ENCODE measurements around the gene TMEM86B. TPM values are rescaled to one million over a fixed set of nuclear protein-coding genes. Genes with fewer than 3 reads are reported as not detected.

The TMEM86B gene
- total and polyA plus RNA-seq, 2 donors (not counting 1 experiment from before 2014, with no cell fraction given) = 0.34 to 1.3 TPM

DNA sequence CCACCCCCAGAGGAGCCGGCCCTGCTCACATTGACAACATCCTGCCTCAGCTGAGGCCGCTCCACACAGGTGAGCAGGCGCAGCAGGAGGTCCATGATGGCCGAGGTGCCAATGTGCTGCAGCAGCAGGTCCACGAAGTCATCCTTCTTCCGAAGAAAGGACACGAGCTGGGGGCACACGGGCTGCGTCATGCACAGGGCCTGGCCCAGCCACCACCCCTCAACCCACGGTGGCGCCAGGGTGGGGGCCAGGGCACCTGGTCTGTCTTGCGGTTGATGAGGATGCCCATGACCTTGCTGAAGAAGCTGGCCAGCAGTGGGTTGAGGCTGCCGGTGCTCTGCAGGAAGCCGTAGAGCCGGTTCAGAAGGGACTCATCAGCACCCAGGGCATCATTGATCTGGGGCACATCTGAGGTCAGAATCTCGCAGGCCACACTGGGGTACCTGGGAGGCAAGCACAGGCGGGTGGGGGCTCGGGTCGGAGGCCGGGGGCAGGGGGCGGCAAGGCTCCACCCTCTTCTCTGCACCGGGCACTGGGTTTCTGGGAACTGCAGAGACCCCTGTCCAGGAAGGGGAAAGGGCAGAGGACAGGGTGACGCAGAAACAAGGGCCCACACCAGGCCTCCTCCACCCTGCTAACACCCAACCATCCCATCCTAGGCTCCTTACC is 16.8 kb upstream of the TMEM86B start:
- no peak for TF ChIP-seq CTCF (conservative IDR thresholded peaks at IDR 0.05 in 1 of 2, IDR thresholded peaks at IDR 0.05 in 1 of 2; ENCODE audit: low read depth in 1 of 2, low read length in 2 of 2)
- TF ChIP-seq EZH2 (IDR thresholded peaks at IDR 0.05; ENCODE audit: low read length, missing control alignments) = no peak
- H3K9me3 ChIP-seq (ENCODE audit: control insufficient read depth, insufficient read depth, low read depth, low read length) = no peaks in the 10 kb centered on the region
- H2AFZ ChIP-seq (ENCODE audit: low read length) = no peak overlapping the region
- peaks cover 36% of the 10 kb centered on the region for H3K79me2 ChIP-seq (ENCODE audit: control insufficient read depth, insufficient read depth, low read length)
- no peak overlapping the region for H3K4me3 ChIP-seq (replicated peaks in 1 of 4; ENCODE audit: control extremely low read depth in 1 of 4, insufficient read depth in 1 of 4, low read depth in 3 of 4, low read length in 4 of 4)
- H3K27me3 ChIP-seq (ENCODE audit: control insufficient read depth, insufficient read depth, low read length) = no peaks in the 10 kb centered on the region
- DNase-seq (ENCODE audit: low read depth in 2 of 2) = no peak
- no peak overlapping the region for H3K4me2 ChIP-seq (ENCODE audit: extremely low read depth, insufficient read depth, low read length)
- H3K9ac ChIP-seq (ENCODE audit: insufficient read depth, low read length) = no peak overlapping the region
- peaks cover 3% of the 10 kb centered on the region for H4K20me1 ChIP-seq (ENCODE audit: control insufficient read depth, extremely low read depth, insufficient read depth, low read length)
- no peak overlapping the region for H3K27ac ChIP-seq (ENCODE audit: insufficient read depth, low read length)
- H3K4me1 ChIP-seq (ENCODE audit: control insufficient read depth, extremely low read depth, insufficient read depth, low read length) = no peaks in the 10 kb centered on the region
- H3K36me3 ChIP-seq (ENCODE audit: control insufficient read depth, insufficient read depth, low read length) = peaks cover 22% of the 10 kb centered on the region

GRCh38 chr19:55244004-55244680 is 15.6 kb upstream of the TMEM86B start:
- TF ChIP-seq EZH2 (IDR thresholded peaks at IDR 0.05; ENCODE audit: low read length, missing control alignments) (no peak), CTCF (conservative IDR thresholded peaks at IDR 0.05 in 1 of 2, IDR thresholded peaks at IDR 0.05 in 1 of 2; ENCODE audit: low read depth in 1 of 2, low read length in 2 of 2) (no peak)
- DNase-seq (ENCODE audit: low read depth in 2 of 2) = no peak
- no peak overlapping the region for H2AFZ ChIP-seq (ENCODE audit: low read length)
- H3K4me2 ChIP-seq (ENCODE audit: extremely low read depth, insufficient read depth, low read length) = no peak overlapping the region
- no peak overlapping the region for H3K4me3 ChIP-seq (replicated peaks in 1 of 4; ENCODE audit: control extremely low read depth in 1 of 4, insufficient read depth in 1 of 4, low read depth in 3 of 4, low read length in 4 of 4)
- no peaks in the 10 kb centered on the region for H3K27me3 ChIP-seq (ENCODE audit: control insufficient read depth, insufficient read depth, low read length)
- H3K36me3 ChIP-seq (ENCODE audit: control insufficient read depth, insufficient read depth, low read length) = peaks cover 33% of the 10 kb centered on the region
- H4K20me1 ChIP-seq (ENCODE audit: control insufficient read depth, extremely low read depth, insufficient read depth, low read length) = peaks cover 3% of the 10 kb centered on the region
- H3K79me2 ChIP-seq (ENCODE audit: control insufficient read depth, insufficient read depth, low read length) = peaks cover 24% of the 10 kb centered on the region
- no peaks in the 10 kb centered on the region for H3K4me1 ChIP-seq (ENCODE audit: control insufficient read depth, extremely low read depth, insufficient read depth, low read length)
- H3K9me3 ChIP-seq (ENCODE audit: control insufficient read depth, insufficient read depth, low read depth, low read length) = no peaks in the 10 kb centered on the region
- no peak overlapping the region for H3K9ac ChIP-seq (ENCODE audit: insufficient read depth, low read length)
- H3K27ac ChIP-seq (ENCODE audit: insufficient read depth, low read length) = no peak overlapping the region

DNA sequence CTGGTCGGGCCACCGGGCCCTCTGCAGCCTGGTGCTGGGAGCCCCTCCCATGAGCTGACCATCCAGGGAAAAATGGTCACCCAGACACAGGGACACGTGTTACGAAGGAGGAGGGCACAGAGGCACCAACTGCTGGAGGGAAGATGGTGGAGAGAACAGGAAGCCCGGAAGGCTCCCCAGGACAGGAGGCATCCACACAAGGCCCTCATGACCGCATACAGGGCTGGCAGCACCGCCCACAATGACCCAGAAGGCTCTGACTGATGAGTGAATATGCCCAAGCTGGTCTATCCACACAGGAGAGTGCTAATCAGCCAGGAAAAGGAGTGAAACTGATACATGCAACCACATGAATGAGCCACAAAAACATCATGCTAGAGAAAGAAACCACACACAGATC is 14.0 kb upstream of the TMEM86B start:
- no peak overlapping the region for H3K4me3 ChIP-seq (replicated peaks in 1 of 4; ENCODE audit: control extremely low read depth in 1 of 4, insufficient read depth in 1 of 4, low read depth in 3 of 4, low read length in 4 of 4)
- H3K79me2 ChIP-seq (ENCODE audit: control insufficient read depth, insufficient read depth, low read length) = peaks cover 10% of the 10 kb centered on the region
- DNase-seq (ENCODE audit: low read depth in 2 of 2) = no peak
- no peaks in the 10 kb centered on the region for H4K20me1 ChIP-seq (ENCODE audit: control insufficient read depth, extremely low read depth, insufficient read depth, low read length)
- no peak overlapping the region for H2AFZ ChIP-seq (ENCODE audit: low read length)
- H3K4me1 ChIP-seq (ENCODE audit: control insufficient read depth, extremely low read depth, insufficient read depth, low read length) = no peaks in the 10 kb centered on the region
- H3K27ac ChIP-seq (ENCODE audit: insufficient read depth, low read length) = no peak overlapping the region
- H3K27me3 ChIP-seq (ENCODE audit: control insufficient read depth, insufficient read depth, low read length) = no peaks in the 10 kb centered on the region
- no peak overlapping the region for H3K9ac ChIP-seq (ENCODE audit: insufficient read depth, low read length)
- no peak overlapping the region for H3K4me2 ChIP-seq (ENCODE audit: extremely low read depth, insufficient read depth, low read length)
- TF ChIP-seq EZH2 (IDR thresholded peaks at IDR 0.05; ENCODE audit: low read length, missing control alignments) (no peak), CTCF (conservative IDR thresholded peaks at IDR 0.05 in 1 of 2, IDR thresholded peaks at IDR 0.05 in 1 of 2; ENCODE audit: low read depth in 1 of 2, low read length in 2 of 2) (no peak)
- H3K9me3 ChIP-seq (ENCODE audit: control insufficient read depth, insufficient read depth, low read depth, low read length) = no peaks in the 10 kb centered on the region
- peaks cover 39% of the 10 kb centered on the region for H3K36me3 ChIP-seq (ENCODE audit: control insufficient read depth, insufficient read depth, low read length)

Measured in fibroblast of lung (primary cell).